ENCODE data around the gene ABCA9.
"Not testable (repeated sequence)": the region's sequence is repeated elsewhere in the genome, so short reads cannot be mapped to it uniquely, and the experiment has no call there.

ABCA9 gene

DNA sequence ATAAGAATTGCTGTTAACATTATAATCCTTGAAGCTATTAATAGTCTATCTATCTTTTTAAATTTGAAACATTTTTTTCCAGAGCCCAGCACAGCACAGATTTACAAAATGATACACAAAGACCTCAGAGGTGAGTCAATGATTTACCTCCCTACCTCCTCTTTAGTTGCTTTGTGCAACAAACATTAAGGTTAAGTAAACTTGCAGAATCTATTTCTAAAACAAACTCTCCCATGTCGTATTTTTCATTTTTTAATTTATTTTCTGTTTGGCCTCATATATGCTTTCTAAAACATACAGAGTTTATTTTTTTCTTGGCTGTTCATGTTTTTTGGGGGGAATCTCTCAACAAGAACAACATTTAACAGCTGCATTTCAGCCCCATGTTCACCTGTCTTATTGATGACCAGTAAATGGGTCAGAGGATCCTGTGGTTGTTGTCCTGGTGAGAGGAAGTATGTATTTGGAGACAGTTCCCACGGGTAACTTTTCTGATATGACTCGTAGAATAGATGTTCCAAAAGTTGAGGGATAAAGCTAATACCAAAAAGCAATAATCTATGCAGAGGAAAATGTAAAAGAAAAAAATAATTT lies 42.6 kb downstream of the ABCA9 start:
- no peak for DNase-seq

DNA sequence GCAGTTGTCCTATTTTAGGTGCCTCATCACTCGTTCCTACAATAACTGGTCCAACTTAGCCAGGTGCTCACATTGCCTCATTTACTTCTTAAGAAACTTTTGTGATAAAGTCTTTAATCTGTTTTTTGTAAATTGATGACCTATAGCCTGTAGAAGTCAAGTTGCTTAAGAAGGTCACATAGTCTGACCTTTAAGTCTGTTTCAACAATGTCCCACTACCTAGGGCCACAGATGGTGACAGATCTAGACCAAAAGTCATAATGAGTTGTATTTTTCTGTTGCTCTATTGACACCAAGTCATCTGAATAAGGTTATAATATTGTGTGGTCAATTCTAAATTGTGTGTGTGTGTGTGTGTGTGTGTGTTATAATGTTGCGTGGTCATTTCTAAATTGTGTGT lies 45.1 kb downstream of the ABCA9 start:
- DNase-seq: no peak

DNA sequence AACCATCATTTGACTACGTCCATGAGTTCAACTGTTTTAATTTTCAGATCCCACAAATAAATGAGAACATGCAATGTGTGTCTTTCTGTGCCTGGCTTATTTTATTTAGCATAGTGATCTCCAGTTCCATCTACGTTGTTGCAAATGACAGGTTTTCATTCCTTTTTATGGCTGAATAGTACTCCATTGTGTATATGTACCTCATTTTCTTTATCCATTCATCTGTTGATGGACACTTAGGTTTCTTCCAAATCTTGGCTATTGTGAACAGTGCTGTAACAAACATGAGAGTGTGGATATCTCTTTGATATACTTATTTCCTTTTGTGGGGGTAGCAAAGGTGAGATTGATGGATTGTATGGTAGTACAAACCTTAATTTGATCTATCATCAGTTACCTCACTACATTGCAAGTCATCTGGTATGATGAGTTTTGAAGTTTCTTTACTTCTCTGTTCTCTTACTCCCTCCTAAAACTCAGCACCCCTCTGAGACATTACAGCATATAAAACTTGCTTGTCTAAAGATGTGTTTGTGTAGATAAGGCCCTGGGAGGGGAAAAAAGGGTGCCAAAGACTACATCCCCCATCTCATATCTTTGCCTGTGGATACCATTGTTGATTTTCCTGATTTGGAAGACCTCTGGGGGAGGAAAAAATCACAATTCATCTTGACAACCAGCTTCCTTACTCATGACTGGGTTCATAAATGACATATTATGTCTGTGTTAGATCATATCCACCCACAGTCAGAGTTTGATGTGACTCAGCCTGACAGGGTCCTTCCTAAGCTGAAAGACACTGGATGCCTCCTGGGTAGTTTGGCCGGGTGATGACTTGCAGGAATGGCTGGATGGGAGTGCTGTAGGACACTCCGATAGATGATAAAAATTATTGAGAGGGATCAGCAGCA lies 47.6 kb downstream of the ABCA9 start:
- DNase-seq: no peak

DNA sequence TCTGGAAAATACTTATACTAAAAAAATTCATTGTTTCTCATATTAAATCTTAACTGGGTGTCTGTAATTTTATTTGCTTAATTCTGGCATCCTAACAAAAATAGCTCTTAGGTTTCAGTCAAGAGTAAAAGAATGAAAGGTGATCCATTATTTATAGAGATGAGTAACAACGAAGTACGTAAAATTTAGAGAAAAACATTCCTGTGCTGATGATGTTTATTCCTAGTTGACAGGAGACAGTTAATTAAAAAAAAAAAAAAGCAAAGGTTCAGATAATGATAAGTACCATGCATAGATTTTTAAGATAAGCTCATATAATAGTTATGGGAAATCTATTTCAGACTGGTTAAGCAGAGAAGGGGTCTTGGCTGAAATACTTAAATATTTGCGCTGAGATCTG lies 50.8 kb downstream of the ABCA9 start:
- DNase-seq: no peak

DNA sequence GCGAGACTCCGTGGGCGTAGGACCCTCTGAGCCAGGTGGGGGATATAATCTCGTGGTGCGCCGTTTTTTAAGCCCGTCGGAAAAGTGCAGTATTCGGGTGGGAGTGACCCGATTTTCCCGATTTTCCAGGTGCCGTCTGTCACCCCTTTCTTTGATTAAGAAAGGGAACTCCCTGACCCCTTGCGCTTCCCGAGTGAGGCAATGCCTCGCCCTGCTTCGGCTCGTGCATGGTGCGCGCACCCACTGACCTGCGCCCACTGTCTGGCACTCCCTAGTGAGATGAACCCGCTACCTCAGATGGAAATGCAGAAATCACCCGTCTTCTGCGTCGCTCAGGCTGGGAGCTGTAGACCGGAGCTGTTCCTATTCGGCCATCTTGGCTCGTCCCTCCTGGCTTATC lies 56.0 kb downstream of the ABCA9 start:
- DNase-seq: not testable (repeated sequence)

DNA sequence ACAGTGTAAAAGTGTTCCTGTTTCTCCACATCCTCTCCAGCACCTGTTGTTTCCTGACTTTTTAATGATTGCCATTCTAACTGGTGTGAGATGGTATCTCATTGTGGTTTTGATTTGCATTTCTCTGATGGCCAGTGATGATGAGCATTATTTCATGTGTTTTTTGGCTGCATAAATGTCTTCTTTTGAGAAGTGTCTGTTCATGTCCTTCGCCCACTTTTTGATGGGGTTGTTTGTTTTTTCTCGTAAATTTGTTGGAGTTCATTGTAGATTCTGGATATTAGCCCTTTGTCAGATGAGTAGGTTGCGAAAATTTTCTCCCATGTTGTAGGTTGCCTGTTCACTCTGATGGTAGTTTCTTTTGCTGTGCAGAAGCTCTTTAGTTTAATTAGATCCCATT lies 61.0 kb downstream of the ABCA9 start:
- not testable (repeated sequence) for DNase-seq

DNA sequence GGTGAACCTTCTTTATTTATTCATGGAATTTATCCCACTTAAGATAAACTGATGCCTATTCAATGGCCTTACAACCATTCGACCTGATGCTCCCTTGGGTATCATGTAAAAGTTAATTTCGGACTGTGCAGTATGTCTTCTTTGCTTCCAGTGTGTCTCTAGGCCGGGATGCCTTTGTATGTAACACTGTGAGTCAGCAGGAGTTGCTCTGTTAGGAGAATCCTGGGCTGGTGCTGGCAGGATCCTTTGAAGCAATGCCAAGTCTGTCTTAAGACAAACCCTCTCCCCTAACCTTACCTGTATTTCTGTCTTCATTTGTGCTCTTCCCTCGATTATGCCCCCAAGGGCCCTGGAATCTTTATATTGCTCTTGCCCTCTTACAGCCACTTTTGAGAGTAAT lies 67.6 kb downstream of the ABCA9 start:
- no peak for DNase-seq

DNA sequence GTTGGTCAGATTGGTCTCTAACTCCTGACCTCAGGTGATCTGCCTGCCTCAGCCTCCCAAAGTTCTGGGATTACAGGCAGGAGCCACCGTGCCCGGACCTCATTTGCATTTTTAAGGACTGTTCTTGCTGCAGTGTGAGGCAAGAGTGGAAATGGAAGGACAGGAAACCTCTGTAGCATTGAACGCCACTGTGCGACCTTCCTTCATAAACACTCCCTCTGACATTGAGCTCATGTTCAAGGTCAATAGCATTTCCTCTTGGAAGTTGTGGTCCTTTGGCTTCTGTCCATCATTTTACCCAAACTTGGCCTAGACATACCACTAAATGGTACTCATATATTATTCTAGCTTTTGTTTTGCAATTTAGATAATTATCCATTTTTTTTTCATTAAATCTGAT lies 72.8 kb downstream of the ABCA9 start:
- DNase-seq: no peak

DNA sequence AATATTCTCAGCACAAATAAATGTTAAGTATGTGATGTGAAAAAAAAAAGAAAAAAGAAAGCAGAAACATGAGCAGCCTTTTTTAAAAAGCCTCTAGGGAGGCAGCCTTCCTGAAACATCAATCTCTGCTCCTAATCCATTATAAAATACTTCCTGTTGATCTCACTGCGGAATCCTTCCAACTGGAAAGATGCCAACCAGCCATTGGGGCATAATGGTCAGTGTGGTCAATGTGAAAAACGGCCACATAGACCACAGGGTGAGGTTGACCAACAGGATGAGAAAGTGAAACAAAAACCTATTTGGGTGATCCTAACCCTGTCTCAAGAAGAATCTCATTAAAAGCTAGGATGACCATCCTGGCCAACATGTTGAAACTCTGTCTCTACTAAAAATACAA lies 79.4 kb downstream of the ABCA9 start:
- DNase-seq: no peak

DNA sequence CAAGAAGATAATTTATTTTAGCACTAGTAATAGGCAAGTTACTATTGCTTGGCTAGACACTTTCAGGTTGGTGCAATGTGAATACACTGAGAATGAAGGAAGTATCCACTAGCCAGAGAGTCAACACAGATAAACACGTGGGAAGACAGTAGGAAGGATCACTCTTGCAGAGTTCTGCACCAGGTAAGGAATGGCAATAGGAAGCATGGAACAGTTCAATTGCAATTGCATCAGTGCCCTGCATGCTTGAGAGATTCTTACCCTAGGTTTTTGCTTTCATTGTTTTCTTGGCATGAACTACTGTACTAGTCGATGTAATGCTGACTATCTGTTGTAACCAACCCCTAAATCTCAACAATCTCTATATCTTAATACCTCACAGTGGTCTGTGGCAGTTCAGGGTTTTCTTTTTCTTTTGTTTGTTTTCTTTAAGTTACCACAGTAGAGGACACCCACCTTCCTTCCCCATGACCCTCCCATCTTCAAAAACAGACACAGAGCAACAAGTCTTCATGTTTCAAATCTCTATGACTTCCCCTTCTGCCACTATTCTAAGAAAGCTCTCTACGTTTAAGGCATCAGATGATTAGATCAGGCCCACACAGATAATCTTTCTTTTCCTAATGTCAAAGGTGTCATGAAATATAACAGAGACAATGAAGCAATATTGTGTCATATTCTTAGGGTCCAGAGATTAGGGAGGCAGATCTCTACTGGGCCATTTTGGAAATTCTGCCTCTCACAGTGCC lies 87.5 kb downstream of the ABCA9 start:
- DNase-seq: no peak

DNA sequence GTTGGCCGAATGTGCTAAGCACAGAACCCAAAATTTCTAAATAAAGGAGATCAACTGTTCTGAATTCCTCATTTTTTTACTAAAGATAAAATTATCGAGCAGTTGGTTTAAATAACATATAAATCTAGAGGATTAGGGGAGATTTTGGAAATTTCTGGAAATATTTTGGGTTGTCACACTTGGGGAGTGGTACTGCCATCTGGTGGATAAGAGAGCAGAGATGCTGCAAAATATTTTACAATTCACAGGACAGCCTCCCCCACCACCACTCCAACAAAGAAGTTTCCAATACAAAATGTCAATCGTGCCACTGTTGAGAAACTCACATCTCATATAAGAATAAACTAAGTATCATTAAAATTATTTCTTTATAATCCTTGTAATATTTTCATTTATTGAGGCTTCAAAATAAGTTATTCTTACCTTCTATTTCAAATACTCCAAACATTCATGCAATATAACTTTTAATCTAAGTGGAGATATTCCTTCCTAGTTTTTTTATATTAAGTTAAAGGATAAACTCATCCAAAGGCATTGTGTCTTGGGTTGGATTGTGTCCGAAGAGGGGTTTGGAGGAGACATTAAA lies 88.5 kb downstream of the ABCA9 start:
- no peak for DNase-seq

DNA sequence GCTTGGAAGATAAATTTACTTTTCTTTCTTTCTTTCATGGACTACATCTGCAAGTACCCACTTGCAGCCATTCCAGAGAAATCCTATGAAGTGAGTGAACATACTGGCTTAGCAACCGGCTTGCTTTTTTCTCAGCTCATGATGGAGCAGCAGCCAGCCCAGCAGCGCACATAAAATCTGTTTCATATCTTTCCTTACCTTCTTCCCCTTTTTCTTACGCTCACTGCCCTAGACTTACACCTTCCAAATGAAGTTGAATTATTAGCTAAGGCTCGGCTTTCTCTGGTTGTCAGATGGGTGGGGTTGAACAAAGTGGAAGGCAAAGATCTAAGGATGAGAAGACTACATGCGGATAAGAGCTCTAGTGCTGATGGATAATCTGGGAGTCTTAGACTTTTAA lies 91.6 kb downstream of the ABCA9 start:
- no peak for DNase-seq

DNA sequence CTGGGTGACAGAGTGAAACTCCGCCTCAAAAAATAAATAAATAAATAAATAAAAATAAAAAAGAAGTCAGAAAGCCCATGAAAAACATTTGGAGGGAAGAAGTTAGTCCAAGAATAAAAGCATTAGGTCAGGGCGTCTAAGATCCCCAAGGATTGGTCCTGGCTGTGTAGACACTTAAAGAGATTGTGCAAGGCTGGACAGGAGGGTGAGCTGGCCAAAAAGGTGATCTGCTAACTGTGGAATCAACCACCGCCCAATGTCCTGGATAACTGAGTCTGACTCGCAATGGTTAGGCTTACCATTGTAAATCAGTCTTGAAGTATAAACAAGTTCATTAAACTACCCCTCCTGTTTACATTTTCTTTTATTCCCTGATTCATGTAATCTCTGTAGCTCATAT lies 96.8 kb downstream of the ABCA9 start:
- no peak for DNase-seq

DNA sequence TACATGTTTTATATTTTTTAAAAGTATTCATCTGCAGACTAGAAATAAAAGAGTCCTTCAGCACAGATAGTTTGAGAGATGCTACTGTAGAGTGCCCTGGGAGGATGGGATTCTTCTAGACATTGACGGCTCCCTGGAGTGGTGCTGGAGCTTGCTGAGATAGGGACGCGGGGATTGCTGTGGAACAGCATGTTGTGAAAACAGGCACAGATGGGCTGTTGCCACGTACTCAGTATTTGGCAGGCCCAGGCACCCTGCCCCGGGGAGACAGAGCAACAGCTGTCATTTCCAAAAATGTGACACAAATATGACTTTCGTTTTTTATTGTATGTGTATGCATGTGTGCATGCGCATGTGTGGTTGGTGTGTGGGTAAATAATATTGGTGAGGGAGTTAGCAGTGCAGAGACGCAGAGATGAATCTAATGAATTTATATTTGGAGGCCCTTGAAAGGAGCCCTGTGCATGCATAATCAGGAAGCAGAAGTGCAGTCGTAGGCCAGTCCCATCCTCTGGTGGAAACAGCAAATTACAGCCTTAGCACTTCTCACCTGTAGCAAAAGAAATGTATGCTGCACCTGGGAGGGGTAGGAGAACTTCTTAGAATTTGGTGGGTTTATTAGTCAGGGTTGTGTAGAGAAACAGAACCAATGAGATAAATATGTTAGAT lies 99.4 kb downstream of the ABCA9 start:
- no peak for DNase-seq

DNA sequence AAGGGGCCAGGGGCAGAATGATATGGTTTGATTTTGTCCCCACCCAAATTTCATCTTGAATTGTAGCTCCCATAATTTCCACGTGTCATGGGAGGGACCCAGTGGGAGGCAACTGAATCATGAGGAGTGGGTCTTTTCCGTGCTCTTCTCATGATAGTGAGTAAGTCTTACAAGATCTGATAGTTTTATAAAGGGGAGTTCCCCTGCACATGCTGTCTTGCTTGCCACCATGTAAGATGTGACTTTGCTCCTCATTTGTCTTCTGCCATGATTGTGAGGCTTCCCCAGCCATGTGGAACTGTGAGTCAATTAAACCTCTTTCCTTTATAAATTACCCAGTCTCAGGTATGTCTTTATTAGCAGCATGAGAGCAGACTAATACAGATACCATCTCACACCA lies 101.6 kb downstream of the ABCA9 start:
- DNase-seq: not testable (repeated sequence)

DNA sequence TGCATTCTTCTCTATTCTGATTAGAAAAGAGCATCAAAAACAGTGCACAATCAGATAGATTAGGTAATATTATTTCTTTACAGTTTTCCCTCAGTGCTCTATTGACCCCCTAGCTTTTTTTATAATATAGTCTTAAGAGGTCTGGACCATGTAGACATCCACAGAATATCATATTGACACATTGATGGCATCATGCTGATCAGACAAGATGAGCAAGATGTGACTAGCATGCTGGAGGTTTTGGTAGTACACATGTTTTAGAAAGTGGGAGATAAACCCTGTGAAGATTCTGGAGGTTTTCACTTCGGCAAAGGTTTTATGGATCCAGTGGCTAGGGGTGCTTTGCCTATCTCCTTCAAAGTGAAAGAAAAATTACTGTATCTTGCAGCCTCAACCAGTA lies 102.8 kb downstream of the ABCA9 start:
- DNase-seq: no peak

DNA sequence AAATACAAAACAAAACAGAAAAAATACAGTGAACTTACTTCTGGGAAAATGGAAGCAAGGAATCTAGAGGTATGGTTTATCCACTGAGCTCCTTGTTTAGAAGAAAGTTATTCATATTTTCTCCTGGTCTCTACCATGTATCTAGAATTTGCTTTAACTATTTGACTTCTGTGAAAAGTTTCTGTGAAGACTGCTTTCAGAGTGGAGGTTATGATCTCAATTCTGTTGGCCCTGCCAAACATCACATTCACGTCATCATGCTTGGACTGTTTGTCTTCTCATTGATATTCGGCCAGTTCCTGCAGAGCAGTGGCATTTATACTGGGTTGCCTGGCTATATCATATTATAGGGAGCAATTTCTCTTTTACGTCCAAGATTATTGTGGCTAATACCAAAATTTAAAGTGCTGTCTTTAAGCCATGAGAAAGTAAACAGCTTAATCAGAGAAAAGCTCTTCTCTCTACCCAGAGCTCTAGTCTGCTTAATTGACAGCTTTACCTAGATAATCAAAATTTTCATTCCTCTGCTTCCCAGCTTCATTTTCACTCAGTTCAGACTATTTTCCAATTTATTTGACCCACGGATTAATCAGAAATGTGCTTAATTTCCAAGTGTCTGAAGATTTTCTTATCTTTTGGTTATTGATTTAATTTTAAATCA lies 105.4 kb downstream of the ABCA9 start, which contains the start of gene ABCA8:
TSS of gene ABCA8 (minus strand) at position 212 of the 661 bp plus-strand sequence. CDS start 13,358 bp downstream, outside the sequence.
- DNase-seq: no peak

DNA sequence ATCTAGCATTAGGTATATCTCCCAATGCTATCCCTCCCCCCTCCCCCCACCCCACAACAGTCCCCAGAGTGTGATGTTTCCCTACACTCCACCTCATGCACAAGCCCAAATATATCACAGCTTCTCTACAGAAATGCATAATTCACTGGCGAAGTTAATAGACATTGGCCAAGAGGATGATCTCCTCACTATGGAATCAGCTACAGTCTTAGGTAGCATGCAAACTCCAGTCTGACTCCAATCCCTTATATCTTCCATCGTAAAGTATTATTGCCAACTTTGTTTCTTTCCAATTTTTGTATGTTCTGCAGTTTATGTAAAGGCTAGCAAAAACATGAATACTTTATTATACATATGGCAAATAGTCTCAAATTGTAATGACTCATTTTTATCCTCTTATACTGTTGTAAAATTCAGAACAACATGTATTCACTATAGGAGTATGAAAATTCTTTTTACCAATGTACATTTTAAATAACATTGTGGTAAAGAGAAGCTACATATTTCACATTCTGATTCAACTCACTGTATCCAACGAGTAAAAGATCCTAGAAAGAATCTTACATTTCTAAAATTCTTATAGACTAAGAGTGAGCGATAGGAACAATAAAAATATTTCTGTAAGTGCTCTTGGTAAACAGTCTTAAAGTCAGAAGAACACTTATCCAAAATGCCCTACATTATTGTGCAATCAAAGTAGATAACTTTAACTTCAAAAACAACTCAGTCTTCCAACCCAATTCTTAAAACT lies 106.4 kb downstream of the ABCA9 start:
- DNase-seq: no peak

DNA sequence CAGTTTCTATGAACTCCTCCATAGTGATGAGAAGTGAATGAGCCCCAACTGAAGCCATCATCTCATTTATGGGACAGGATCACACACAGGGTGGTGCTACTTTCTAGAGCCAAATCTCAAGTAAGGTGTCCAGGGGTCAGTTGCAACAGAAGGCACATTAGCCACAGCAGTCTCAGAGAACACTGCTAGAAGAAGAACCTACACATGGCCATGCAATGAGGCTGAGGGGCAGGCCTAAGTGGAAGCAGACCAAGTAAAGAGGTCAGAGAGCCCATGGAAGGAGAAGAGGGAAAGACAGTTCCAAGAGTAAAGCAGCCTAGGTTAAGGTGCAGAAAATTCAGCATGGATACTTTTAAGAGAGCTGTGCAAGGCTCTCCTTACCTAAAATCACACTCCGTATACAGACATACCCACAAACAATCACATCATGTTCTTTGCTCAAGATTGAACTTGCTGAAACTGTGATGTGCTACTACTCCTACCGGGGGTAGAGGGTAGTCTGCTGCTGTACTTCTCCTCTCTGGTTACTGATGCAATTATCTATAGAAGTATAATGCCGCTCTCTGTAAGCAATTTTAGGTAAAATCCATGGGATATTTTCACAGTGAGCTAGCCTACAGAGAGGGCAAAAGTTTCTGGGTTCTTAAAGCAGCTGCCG lies 107.3 kb downstream of the ABCA9 start:
- no peak for DNase-seq

DNA sequence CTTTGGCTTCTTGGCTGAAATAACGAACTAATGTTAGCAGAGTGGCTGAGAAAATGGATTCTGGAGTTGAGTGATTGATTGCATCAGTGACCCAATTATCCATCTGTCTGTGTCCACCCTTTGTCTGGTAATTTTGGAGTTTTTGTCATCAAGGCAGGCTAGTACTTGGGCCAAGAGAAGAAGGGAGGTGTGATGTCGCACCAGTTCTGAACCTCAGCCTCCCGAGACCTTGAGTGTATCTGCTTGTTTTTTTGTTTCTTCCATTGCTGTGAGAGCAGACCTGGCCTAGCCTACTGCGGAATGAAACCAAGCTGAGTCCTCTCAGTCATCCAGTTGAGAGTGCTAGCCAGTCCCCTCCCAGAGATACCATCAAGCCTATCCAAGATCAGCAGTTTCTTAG lies 110.0 kb downstream of the ABCA9 start:
- no peak for DNase-seq

DNA sequence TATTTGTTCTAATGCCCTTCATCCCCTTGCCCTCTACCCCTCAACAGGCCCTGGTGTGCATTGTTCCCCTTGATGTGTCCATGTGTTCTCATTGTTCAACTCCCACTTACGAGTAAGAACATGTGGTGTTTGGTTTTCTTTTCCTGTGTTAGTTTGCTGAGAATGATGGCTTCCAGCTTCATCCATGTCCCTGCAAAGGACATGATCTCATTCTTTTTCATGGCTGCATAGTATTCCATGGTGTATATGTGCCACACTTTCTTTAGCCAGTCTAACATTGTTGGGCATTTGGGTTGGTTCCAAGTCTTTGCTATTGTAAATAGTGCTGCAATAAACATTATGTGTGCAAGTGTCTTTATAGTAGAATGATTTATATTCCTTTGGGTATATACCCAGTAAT lies 112.9 kb downstream of the ABCA9 start:
- not testable (repeated sequence) for DNase-seq
